Pancreas (tissue), 10 donors: ENCODE results near the gene ABHD18. TPM values are rescaled to one million over a fixed set of nuclear protein-coding genes. Genes with fewer than 3 reads are reported as not detected.
"Not testable (repeated sequence)": the region's sequence is repeated elsewhere in the genome, so short reads cannot be mapped to it uniquely, and the experiment has no call there.

Experiments used
- ATAC-seq, 4 donors: fragments of 200-7000 bp; cut with Tn5 transposase; one replicate each; pipeline versions ENCODE4 v1.8.0 to v1.9.1; 2020; ENCODE audit warnings: mild to moderate bottlenecking in 4 of 4, moderate library complexity in 4 of 4
- DNase-seq, 6 donors: peaks; one replicate each; pipeline ENCODE4 v3.0.0-alpha.2; 2020
- FAIRE-seq: peaks from 2 replicates; lab custom pipeline; 2012; peaks lifted over from hg19 to GRCh38; lab: Jason Lieb, UNC
- H3K27ac ChIP-seq, 4 donors: fragments of 200-600 bp; sonication (generic); 1 replicate in 3 of 4; 2 replicates in 1 of 4; pipeline versions ENCODE4 v1.5.0 to v1.8.0; 2020
- H3K27me3 ChIP-seq, 4 donors: fragments of 200-600 bp; one replicate each; pipeline ENCODE4 v1.8.0; 2021
- H3K36me3 ChIP-seq, 3 donors: fragments of 200-600 bp; sonication (generic) in 1 of 3; one replicate each; pipeline versions ENCODE4 v1.5.0 to v1.8.0; 2020 to 2021
- H3K4me1 ChIP-seq, 3 donors: fragments of 200-600 bp; one replicate each; pipeline ENCODE4 v1.8.0; 2021
- H3K4me3 ChIP-seq, 4 donors: fragments of 200-600 bp; sonication (generic) in 2 of 4; one replicate each; pipeline versions ENCODE4 v1.5.0 to v1.8.0; 2020 to 2021
- H3K9me3 ChIP-seq, 4 donors: fragments of 200-600 bp; one replicate each; pipeline ENCODE4 v1.8.0; 2021
- CTCF ChIP-seq, 4 donors: fragments of 200-600 bp; sonication (generic) in 3 of 4; IDR thresholded peaks; one replicate each; pipeline versions ENCODE4 v1.5.0 to v1.8.0; 2021; ENCODE audit warnings: antibody characterized with exemption in 4 of 4
- WGBS, 2 donors: extraction: QIAGEN DNeasy Blood & Tissue Kit; methylation state at CpG; one replicate each; pipeline ENCODE4 v1.1.7; 2013; 5-methylcytosine and 5-hydroxymethylcytosine counted together
- intact Hi-C, 3 donors: fragments of 100-400 bp; cut with DNase I; formaldehyde crosslinking; loops; one replicate each; pipeline versions ENCODE4 v1.11.1 to v1.14.2; 2022
- polyA plus RNA-seq, 2 donors: library from polyadenylated mRNA; stranded (reverse); fragments of 200-250 nt; gene quantifications; one replicate each; pipeline ENCODE4 v1.2.3, GENCODE V29; 2013
- total RNA-seq, 6 donors: library from RNA; stranded (reverse); fragmentation: NEBNext Ultra II Directional in 4 of 6; extraction: Animal tissue kit (Norgen Biotek cat#: 25700) in 4 of 6; gene quantifications; one replicate each; pipeline versions ENCODE4 v1.2.1 to v1.2.4, GENCODE V29; 2021 to 2023
- donor health status: healthy with polysubstance abuse.
- donor health status: DM: no; HTN: no; CAD: no; lungs with moderate emphysema.
- donor health status: DM: no; HTN: no; CAD: no.
- donor health status: control.
- donor health status: control.
- donor health status: Bipolar disorder and iron deficiency.
- donor health status: DM: yes; HTN: yes; CAD: no.
- donor health status: DM: no; HTN: no; CAD: no.
- donor health status: DM: no; HTN: no; CAD: no.
- donor health status: DM: yes; HTN: yes; CAD: no.

ABHD18 gene
- total and polyA plus RNA-seq, 8 donors: 4.0 to 9.3 (median 8.2) TPM

- Histone ChIP-seq H3K4me3 (peak overlapping the region; percentile 87 to 95 (median 90)), H3K36me3 (no peaks in the 10 kb centered on the region), H3K4me1 (peaks cover 5 to 8% (median 8%) of the 10 kb centered on the region in 3 donors), H3K27ac (peak overlapping the region; percentile 92 to 97 (median 94)), H3K9me3 (no peaks in the 10 kb centered on the region), H3K27me3 (no peaks in the 10 kb centered on the region)
- FAIRE-seq (no peak), ATAC-seq (peak; percentile 60 to 74 (median 66)), DNase-seq (peak; percentile 70 to 80 (median 79))
- WGBS, 2 donors: 0 to 1% methylated on average over 15 of the region's 15 CpGs
- TF ChIP-seq CTCF (IDR thresholded peaks at IDR 0.05): no peak
- intact Hi-C loops: no loop called here
Observed at GRCh38 chr4:127965803-127966175, 583 bp downstream of the ABHD18 start.

DNA sequence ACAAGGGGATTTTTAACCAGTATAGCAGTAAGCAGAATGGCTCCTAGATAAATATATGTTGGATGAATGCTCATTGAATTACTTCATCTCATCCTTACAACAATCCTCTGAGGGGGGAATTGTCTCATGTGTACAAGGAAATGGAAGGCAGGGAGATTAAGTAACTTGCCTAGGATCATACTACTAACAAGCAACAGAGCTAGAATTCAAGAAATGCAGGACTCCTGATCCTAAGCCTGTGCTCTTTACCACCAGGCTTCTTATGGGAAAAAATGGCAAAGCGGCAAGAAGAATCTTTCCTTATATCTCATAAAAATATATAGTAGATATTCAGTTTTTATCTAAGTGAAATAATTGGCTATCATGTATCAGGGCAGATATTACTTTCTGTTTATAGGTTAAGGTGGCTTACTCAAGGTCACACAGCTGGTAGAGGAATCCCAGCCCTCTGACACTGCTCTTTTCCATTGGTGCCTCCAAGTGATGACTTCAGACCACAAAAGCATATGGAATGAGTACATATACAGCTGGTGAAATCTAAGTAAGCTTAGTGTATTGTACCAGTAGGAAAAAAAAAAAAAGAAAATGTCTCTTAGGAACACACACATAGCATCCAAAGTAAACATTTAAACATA lies 2.1 kb downstream of the ABHD18 start:
- Histone ChIP-seq H3K27me3 (no peaks in the 10 kb centered on the region), H3K4me1 (peaks cover 5 to 8% (median 8%) of the 10 kb centered on the region in 3 donors), H3K36me3 (no peaks in the 10 kb centered on the region), H3K27ac (no peak overlapping the region), H3K9me3 (no peaks in the 10 kb centered on the region), H3K4me3 (no peak overlapping the region)
- WGBS, 2 donors: 89 to 94% methylated on average over 1 of the region's 1 CpG
- no peak for TF ChIP-seq CTCF (IDR thresholded peaks at IDR 0.05)
- FAIRE-seq (no peak), DNase-seq (no peak), ATAC-seq (no peak)
- intact Hi-C loops: no loop called here

GRCh38 chr4:127968586-127968985 lies 3.4 kb downstream of the ABHD18 start:
- no peaks in the 10 kb centered on the region for H3K36me3 ChIP-seq
- H3K27me3 ChIP-seq: no peaks in the 10 kb centered on the region
- H3K4me3 ChIP-seq: no peak overlapping the region
- no peak for ATAC-seq
- H3K9me3 ChIP-seq: no peaks in the 10 kb centered on the region
- no peak for TF ChIP-seq CTCF (IDR thresholded peaks at IDR 0.05)
- 39 to 40% methylated on average over 2 of the region's 2 CpGs for WGBS, 2 donors
- no peak overlapping the region for H3K27ac ChIP-seq
- intact Hi-C loops: no loop called here
- no peak for DNase-seq
- H3K4me1 ChIP-seq: peaks cover 5 to 8% (median 8%) of the 10 kb centered on the region in 3 donors
- no peak for FAIRE-seq

- ATAC-seq, H3K36me3 ChIP-seq, H3K27me3 ChIP-seq, H3K9me3 ChIP-seq, intact Hi-C loops, DNase-seq, FAIRE-seq, H3K27ac ChIP-seq, H3K4me3 ChIP-seq: not testable (repeated sequence)
- H3K4me1 ChIP-seq: peaks cover 5 to 11% (median 8%) of the 10 kb centered on the region in 3 donors
- WGBS, 2 donors: 59 to 62% methylated on average over 4 of the region's 4 CpGs
Observed at GRCh38 chr4:127970925-127971324, 5.7 kb downstream of the ABHD18 start.

- no peaks in the 10 kb centered on the region for H3K9me3 ChIP-seq
- no peaks in the 10 kb centered on the region for H3K36me3 ChIP-seq
- intact Hi-C loops: no loop called here
- H3K4me1 ChIP-seq: peaks cover 0 to 4% (median 0%) of the 10 kb centered on the region in 3 donors
- no peak overlapping the region for H3K4me3 ChIP-seq
- no peak overlapping the region for H3K27ac ChIP-seq
- ATAC-seq (peak in 2 of 4 donors; percentile 22 to 71), DNase-seq (no peak), FAIRE-seq (peak; percentile 9)
- whole genome bisulfite sequencing, 2 donors: 80 to 85% methylated on average over 2 of the region's 2 CpGs
- no peaks in the 10 kb centered on the region for H3K27me3 ChIP-seq
- TF ChIP-seq CTCF (IDR thresholded peaks at IDR 0.05): no peak
Observed at GRCh38 chr4:127975121-127975770, 10.0 kb downstream of the ABHD18 start.
